Measurements from ENCODE around the gene NR0B2.

Gene NR0B2

DNA sequence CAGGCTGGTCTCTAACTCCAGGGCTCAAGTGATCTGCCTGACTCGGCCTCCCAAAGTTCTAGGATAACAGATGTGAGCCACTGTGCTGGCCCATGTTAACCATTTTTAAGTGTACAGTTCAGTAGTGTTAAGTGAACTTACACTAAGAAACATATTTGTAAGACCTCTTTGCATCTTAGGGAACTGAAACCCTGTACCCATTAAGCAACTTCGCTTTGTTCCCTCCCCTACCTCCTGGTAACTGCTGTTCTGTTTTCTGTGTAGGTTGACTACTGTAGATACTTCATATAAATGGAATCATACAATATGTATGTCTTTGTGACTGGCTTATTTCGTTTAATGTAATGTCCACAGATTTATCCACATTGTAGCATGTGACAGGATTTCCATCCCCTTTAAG lies 18.8 kb upstream of the NR0B2 start:
- no peak for DNase-seq

- DNase-seq = no peak
These were observed 9.9 kb upstream of the NR0B2 start for GRCh38 chr1:26923711-26924110.

- no peak for DNase-seq
These were observed 9.1 kb upstream of the NR0B2 start for GRCh38 chr1:26922901-26923300.

DNA sequence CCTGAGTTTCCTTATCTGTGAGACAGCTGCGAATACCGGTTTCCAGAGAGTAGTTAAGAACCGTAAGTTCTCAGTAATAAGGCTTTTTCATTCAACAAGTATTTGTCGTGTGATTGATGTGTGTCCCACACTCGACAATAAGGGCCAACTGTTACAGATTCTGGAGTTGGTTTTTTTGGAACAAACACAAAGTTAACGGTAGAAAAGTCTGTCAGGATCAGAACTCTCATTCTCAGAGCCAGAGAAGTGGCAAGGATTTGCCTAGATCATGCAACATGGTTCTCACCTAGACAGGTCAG lies 8.6 kb upstream of the NR0B2 start:
- DNase-seq = no peak

DNA sequence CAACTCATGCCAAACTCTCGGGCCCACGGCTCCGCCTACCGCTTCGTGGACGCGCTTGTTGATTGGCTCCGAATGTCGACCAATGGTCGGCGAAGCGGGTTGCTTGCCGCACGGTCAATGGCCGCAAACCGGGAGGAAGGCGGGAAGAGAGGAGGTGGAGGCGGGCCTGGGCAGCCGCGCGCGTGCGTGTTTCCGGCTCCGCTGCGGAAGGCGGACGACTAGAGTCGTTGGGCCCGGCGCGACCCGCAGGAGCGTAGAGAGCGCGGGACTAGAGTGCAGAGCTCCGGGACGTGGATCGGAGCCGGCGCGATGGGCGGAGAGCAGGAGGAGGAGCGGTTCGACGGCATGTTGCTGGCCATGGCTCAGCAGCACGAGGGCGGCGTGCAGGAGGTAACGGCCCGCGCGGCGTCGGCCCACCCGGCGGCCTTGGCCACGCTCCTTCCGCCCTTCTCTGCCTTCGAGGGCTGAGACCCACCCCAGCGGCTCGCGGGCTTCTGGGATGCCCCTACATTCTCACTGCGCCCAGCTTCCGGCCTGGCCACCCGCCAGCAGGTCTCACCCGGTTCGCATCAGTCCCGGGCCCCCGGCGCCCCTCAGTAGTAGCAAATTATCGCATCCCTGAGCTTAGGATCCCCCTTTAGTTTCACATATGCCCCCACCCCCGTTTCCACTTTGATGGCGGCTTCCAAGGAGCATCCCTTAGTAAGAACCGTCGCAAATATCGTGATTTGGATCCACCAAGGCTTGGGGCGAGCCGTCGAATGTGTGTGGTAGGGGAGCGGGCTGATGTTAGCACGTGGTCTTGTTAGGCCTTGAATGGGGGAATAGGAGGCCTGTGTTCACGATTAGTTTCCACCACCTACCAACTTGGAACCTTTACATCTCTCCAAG lies 8.0 kb upstream of the NR0B2 start, which contains the start of gene NUDC:
NUDC (plus strand) TSS at position 204 of the 891 bp plus-strand sequence; CDS start at position 310, 106 bp downstream.
- DNase-seq = peak; percentile 85 to 95 (median 91)

- DNase-seq = no peak
These were observed 7.4 kb upstream of the NR0B2 start for GRCh38 chr1:26921126-26921539.

GRCh38 chr1:26915204-26915842 lies 1.5 kb upstream of the NR0B2 start:
- no peak for DNase-seq

GRCh38 chr1:26913389-26913753 lies 404 bp downstream of the NR0B2 start:
- DNase-seq = no peak

DNA sequence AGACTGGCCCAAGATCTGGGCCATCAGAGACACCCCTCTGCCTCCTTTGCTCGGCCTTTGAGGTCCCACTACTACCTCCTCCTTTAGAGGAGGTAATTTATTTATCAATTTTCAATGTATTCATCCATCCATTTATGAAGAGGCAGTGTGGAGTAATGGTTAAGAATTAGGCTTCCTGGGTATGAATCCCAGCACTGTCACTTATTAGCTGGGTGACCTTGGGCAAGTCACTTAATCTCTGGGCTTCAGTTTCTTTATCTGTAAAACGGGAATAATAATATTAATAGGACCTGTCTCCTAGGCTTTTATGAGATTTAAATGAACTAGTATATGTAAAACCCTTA lies 1.7 kb downstream of the NR0B2 start:
- DNase-seq = no peak

- no peak for DNase-seq
These were observed 2.2 kb downstream of the NR0B2 start for GRCh38 chr1:26911399-26912146.

- no peak for DNase-seq
These were observed 3.2 kb downstream of the NR0B2 start for GRCh38 chr1:26910343-26911160.

- DNase-seq = no peak
These were observed 3.8 kb downstream of the NR0B2 start for GRCh38 chr1:26909951-26910342.

DNA sequence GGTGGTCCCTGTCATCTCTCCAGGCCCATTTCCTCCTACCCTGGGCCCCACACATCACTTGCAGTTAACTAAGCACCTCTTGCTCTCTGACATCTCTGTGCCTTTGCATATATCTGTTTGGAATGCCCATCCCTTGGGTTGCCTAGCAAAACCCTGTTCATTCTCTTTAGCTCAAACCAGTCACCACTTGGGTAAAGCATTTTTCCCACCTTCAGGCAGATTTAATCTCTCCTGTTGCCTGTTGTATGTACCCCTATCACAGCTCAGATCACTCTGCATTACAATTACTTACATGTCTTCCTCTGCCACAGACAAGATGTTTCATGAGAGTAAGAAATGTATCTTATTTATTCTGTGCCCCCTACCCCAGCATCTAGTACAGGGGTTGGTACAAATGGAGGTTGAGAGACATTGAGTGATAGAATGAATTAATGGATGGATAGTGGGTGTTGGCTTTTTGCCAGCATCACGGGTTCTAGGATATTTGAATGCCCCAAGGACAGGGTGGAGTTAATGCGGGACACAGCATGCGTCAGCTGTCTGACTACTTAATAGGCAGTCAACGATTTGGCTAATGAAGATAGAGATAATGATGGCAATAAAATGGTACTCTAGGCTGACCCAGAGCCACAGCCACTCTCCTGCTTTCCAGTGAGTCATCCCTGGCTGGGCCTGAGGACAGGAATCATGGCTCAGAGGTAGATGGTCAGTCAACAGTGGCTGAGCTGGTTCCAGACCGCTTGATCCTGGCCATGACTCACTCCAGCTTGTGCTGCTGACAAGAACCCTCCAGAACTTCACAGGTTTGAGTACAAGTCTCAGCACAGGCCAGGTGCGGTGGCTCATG lies 6.5 kb downstream of the NR0B2 start:
- no peak for DNase-seq

- DNase-seq = no peak
These were observed 12.8 kb downstream of the NR0B2 start for GRCh38 chr1:26900815-26901511.

- peak; percentile 62 to 80 (median 75) for DNase-seq
These were observed 13.6 kb downstream of the NR0B2 start, which contains the start of gene GPATCH3 for GRCh38 chr1:26900001-26900814. GPATCH3 (minus strand) TSS chr1:26900467; CDS start chr1:26900442, 25 bp downstream.

- DNase-seq = no peak
These were observed 16.4 kb downstream of the NR0B2 start for GRCh38 chr1:26897351-26897750.

DNA sequence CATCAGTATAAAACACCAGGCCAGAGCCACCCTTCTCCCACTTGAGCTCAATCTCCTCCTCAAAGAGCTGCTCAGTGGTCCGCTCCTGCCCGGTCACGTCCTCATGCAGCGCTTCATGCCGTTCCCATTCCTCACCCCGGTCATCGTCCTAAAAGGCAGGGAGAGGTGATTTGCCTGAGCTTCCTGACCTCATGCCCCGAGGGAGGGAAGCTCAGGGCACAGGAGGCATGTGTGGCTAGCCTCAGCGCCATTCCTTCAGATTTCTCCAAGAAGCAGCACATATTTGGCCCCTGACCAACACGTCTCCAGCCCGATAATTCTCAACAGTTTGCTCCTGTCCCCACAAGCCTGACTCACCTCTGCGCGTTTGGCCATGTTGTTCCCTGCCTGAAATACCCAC lies 19.5 kb downstream of the NR0B2 start:
- no peak for DNase-seq

GRCh38 chr1:26890467-26890796 lies 23.3 kb downstream of the NR0B2 start:
- no peak for DNase-seq

GRCh38 chr1:26889551-26890466 lies 24.0 kb downstream of the NR0B2 start, which contains the start of gene GPN2:
GPN2 (minus strand) TSS chr1:26890283; CDS start chr1:26890096, 187 bp downstream.
- DNase-seq = peak; percentile 28 to 72 (median 44)
